ENCODE results near the gene CCDC148. TPM values are rescaled to one million over a fixed set of nuclear protein-coding genes. Genes with fewer than 3 reads are reported as not detected.

The CCDC148 gene
- total and polyA plus RNA-seq, 4 donors: 0.02 to 0.42 (median 0.31) TPM

- Histone ChIP-seq H3K27ac (ENCODE audit: low read depth in 1 of 2, low read length in 2 of 2) (no peak overlapping the region), H3K9ac (ENCODE audit: low read depth in 1 of 2, low read length in 2 of 2) (no peak overlapping the region), H3K4me1 (ENCODE audit: control insufficient read depth in 4 of 4, insufficient read depth in 4 of 4, low read length in 3 of 4) (no peaks in the 10 kb centered on the region), H3K36me3 (ENCODE audit: control insufficient read depth in 4 of 4, insufficient read depth in 3 of 4, low read depth in 1 of 4, low read length in 3 of 4) (no peaks in the 10 kb centered on the region), H3K27me3 (ENCODE audit: control insufficient read depth in 4 of 4, insufficient read depth in 4 of 4, low read length in 3 of 4) (no peaks in the 10 kb centered on the region), H3K9me3 (ENCODE audit: control insufficient read depth in 4 of 4, low read length in 3 of 4) (no peaks in the 10 kb centered on the region), H3K4me3 (ENCODE audit: low read depth in 1 of 3, low read length in 3 of 3) (no peak overlapping the region)
- no peak for DNase-seq (ENCODE audit: low spot score)
- 84% methylated on average over 4 of the region's 4 CpGs for WGBS
- TF ChIP-seq ATF3 (IDR thresholded peaks at IDR 0.05) (no peak), NR2F2 (IDR thresholded peaks at IDR 0.05) (no peak)
Observed at GRCh38 chr2:158221063-158222020, 235.2 kb downstream of the CCDC148 start.

- no peak overlapping the region for H3K4me3 ChIP-seq (ENCODE audit: low read depth in 1 of 3, low read length in 3 of 3)
- 74% methylated on average over 8 of the region's 8 CpGs for WGBS
- H3K27me3 ChIP-seq (ENCODE audit: control insufficient read depth in 4 of 4, insufficient read depth in 4 of 4, low read length in 3 of 4): no peaks in the 10 kb centered on the region
- no peaks in the 10 kb centered on the region for H3K4me1 ChIP-seq (ENCODE audit: control insufficient read depth in 4 of 4, insufficient read depth in 4 of 4, low read length in 3 of 4)
- H3K27ac ChIP-seq (ENCODE audit: low read depth in 1 of 2, low read length in 2 of 2): no peak overlapping the region
- H3K9me3 ChIP-seq (ENCODE audit: control insufficient read depth in 4 of 4, low read length in 3 of 4): no peaks in the 10 kb centered on the region
- DNase-seq (ENCODE audit: low spot score): no peak
- H3K9ac ChIP-seq (ENCODE audit: low read depth in 1 of 2, low read length in 2 of 2): no peak overlapping the region
- H3K36me3 ChIP-seq (ENCODE audit: control insufficient read depth in 4 of 4, insufficient read depth in 3 of 4, low read depth in 1 of 4, low read length in 3 of 4): no peaks in the 10 kb centered on the region
- no peak for TF ChIP-seq SP1 (IDR thresholded peaks at IDR 0.05)
- TF ChIP-seq RXRA (IDR thresholded peaks at IDR 0.05): no peak
- no peak for TF ChIP-seq GABPA (IDR thresholded peaks at IDR 0.05 in 1 of 2, conservative IDR thresholded peaks at IDR 0.05 in 1 of 2)
- TF ChIP-seq REST (IDR thresholded peaks at IDR 0.05): no peak
- TF ChIP-seq YY1 (IDR thresholded peaks at IDR 0.05): no peak
- TF ChIP-seq ZBTB33 (IDR thresholded peaks at IDR 0.05): no peak
Observed at GRCh38 chr2:158217593-158217992, 239.0 kb downstream of the CCDC148 start.

GRCh38 chr2:158214431-158214830 is 242.1 kb downstream of the CCDC148 start:
- H3K9me3 ChIP-seq (ENCODE audit: control insufficient read depth in 4 of 4, low read length in 3 of 4): no peaks in the 10 kb centered on the region
- no peak overlapping the region for H3K4me3 ChIP-seq (ENCODE audit: low read depth in 1 of 3, low read length in 3 of 3)
- no peaks in the 10 kb centered on the region for H3K27me3 ChIP-seq (ENCODE audit: control insufficient read depth in 4 of 4, insufficient read depth in 4 of 4, low read length in 3 of 4)
- H3K27ac ChIP-seq (ENCODE audit: low read depth in 1 of 2, low read length in 2 of 2): no peak overlapping the region
- no peak for DNase-seq (ENCODE audit: low spot score)
- H3K4me1 ChIP-seq (ENCODE audit: control insufficient read depth in 4 of 4, insufficient read depth in 4 of 4, low read length in 3 of 4): no peaks in the 10 kb centered on the region
- H3K36me3 ChIP-seq (ENCODE audit: control insufficient read depth in 4 of 4, insufficient read depth in 3 of 4, low read depth in 1 of 4, low read length in 3 of 4): no peaks in the 10 kb centered on the region
- H3K9ac ChIP-seq (ENCODE audit: low read depth in 1 of 2, low read length in 2 of 2): no peak overlapping the region
- 71% methylated on average over 2 of the region's 2 CpGs for WGBS
- TF ChIP-seq RAD21 (IDR thresholded peaks at IDR 0.05) (peak in 1 of 2 donors; percentile 4), TAF1 (conservative IDR thresholded peaks at IDR 0.05) (no peak), FOXA2 (IDR thresholded peaks at IDR 0.05) (no peak), HNF4A (conservative IDR thresholded peaks at IDR 0.05) (no peak), NR2F2 (IDR thresholded peaks at IDR 0.05) (peak; percentile 16), ZBTB33 (IDR thresholded peaks at IDR 0.05) (no peak), ATF3 (IDR thresholded peaks at IDR 0.05) (no peak), YY1 (IDR thresholded peaks at IDR 0.05) (no peak), FOXA1 (IDR thresholded peaks at IDR 0.05) (no peak), RXRA (IDR thresholded peaks at IDR 0.05) (peak in 1 of 2 donors; percentile 17), JUND (IDR thresholded peaks at IDR 0.05) (peak; percentile 70 to 71), HNF4G (IDR thresholded peaks at IDR 0.05) (no peak)
